OCI-LY7 (cell line): ENCODE measurements around the gene NAV2.

Experiments used
- CTCF ChIP-seq: fragments of 200-600 bp; sonication (generic); conservative IDR thresholded peaks from 2 replicates; pipeline ENCODE4 v1.5.1; 2014; ENCODE audit warnings: mild to moderate bottlenecking, antibody characterized with exemption, low read length, moderate library complexity, mixed read lengths
- EZH2phosphoT487 ChIP-seq: fragments of 200-600 bp; sonication (generic); IDR thresholded peaks from 2 replicates; pipeline ENCODE4 v1.6.1; 2018; ENCODE audit warnings: low read depth, borderline replicate concordance, mild to moderate bottlenecking, mixed run types, antibody characterized with exemption, low read length, moderate library complexity, mixed read lengths

- TF ChIP-seq CTCF (no peak), EZH2phosphoT487 (no peak)
These were observed 404.7 kb downstream of the NAV2 start for GRCh38 chr11:20117291-20117690.
